HG03575 (cell line): ENCODE measurements around the gene DCAF12L1.

ENCODE experiments used
- ATAC-seq: cut with Tn5 transposase; IDR thresholded peaks from one replicate; pipeline ENCODE4 v1.9.1; 2021; ENCODE audit not compliant: unreplicated experiment, insufficient number of reproducible peaks, low FRiP score; ENCODE audit errors: extremely low read depth

Gene DCAF12L1

GRCh38 chrX:126552313-126553022 lies at the start of gene DCAF12L1:
Gene DCAF12L1, minus strand, starts transcription at chrX:126552814. Its CDS starts 206 bp downstream, at chrX:126552608.
- no peak for ATAC-seq

- no peak for ATAC-seq
These were observed 28.3 kb upstream of the DCAF12L1 start for GRCh38 chrX:126580877-126581276.

- ATAC-seq, result no peak
These were observed 23.3 kb upstream of the DCAF12L1 start for GRCh38 chrX:126575911-126576310.

GRCh38 chrX:126557151-126557550 lies 4.5 kb upstream of the DCAF12L1 start:
- ATAC-seq, result no peak

GRCh38 chrX:126551725-126552312 lies 795 bp downstream of the DCAF12L1 start:
- ATAC-seq, result no peak

- ATAC-seq, result no peak
These were observed 1.3 kb downstream of the DCAF12L1 start for GRCh38 chrX:126551306-126551705.

GRCh38 chrX:126550816-126551215 lies 1.8 kb downstream of the DCAF12L1 start:
- no peak for ATAC-seq

- ATAC-seq, result no peak
These were observed 42.7 kb downstream of the DCAF12L1 start for GRCh38 chrX:126509923-126510322.
